KOPT-K1 (cell line): ENCODE results near the gene SRRM4.
"Not testable (repeated sequence)": the region's sequence is repeated elsewhere in the genome, so short reads cannot be mapped to it uniquely, and the experiment has no call there.

Experiments used
- H3K27ac ChIP-seq: fragments of 200-600 bp; sonication (generic); 2 replicates; pipeline ENCODE4 v1.5.1; 2016; ENCODE audit warnings: antibody characterized with exemption, mild to moderate bottlenecking, low read depth, low read length; ENCODE audit not compliant: poor library complexity, severe bottlenecking
- H3K36me3 ChIP-seq: fragments of 200-600 bp; sonication (generic); 2 replicates; pipeline ENCODE4 v1.5.1; 2017; ENCODE audit warnings: antibody characterized with exemption, mild to moderate bottlenecking, low read length, moderate library complexity; ENCODE audit not compliant: insufficient read depth
- H3K9me3 ChIP-seq: fragments of 200-600 bp; sonication (generic); 2 replicates; pipeline ENCODE4 v1.5.1; 2017; ENCODE audit warnings: antibody characterized with exemption, low read length, mild to moderate bottlenecking; ENCODE audit not compliant: insufficient read depth, poor library complexity, severe bottlenecking

The SRRM4 gene

DNA sequence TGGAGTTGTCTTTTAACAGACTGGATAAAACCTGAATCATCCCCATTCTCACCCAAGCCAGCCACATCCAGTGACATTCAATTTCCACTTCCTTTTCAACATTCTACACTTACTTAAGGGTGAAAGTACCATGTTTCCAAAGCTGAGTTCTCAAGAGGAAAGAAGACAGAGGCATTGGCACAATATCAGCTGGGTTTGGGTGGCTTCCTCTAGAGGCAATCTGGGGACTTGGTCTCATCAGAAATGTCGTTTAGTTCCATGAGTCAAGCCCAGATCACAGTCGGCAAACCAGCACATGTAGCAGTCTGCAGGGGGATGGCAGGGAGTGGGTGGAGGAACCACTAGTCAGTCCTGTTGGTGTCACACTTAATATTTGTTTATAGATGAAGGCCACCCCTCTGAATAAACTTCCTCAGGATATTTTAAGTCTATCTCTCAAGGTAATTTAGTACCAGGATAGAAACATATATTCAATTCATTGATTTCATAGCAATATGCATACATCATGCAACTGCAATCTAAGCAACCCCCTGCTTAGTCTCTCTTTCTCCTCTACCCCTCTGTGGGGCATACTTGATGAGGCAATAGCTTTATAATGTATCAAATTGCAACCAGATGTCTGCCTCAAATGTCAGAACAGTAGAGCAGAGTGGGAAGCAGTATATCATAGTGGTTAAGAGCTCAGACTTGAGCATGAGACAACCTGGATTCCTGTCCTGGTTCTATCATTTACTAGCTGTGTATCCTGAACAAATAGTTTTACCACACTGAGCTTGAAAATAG, 3.0 kb downstream of the SRRM4 start:
- no peaks in the 10 kb centered on the region for H3K36me3 ChIP-seq
- H3K27ac ChIP-seq: no peak overlapping the region
- no peaks in the 10 kb centered on the region for H3K9me3 ChIP-seq

DNA sequence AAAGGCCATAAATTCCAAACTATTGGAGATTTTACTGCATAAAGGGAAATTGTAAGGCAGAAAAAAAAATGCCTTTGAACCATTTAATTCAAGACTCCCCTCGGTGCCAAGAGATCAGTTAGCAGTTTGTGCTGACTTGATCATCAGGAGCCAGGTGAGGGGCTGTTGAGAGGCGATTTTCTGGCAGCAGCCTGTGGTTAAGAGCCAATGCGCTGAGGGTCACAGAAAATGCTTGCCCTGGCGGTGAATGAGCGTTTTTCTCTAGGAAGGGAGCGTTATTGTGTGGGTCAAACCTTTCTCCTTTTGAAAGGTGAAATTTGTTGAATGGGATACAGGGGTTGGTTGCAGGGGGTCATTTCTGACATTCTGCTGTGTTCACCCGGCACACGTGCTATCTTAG, 4.7 kb downstream of the SRRM4 start:
- Histone ChIP-seq H3K27ac (no peak overlapping the region), H3K9me3 (no peaks in the 10 kb centered on the region), H3K36me3 (no peaks in the 10 kb centered on the region)

DNA sequence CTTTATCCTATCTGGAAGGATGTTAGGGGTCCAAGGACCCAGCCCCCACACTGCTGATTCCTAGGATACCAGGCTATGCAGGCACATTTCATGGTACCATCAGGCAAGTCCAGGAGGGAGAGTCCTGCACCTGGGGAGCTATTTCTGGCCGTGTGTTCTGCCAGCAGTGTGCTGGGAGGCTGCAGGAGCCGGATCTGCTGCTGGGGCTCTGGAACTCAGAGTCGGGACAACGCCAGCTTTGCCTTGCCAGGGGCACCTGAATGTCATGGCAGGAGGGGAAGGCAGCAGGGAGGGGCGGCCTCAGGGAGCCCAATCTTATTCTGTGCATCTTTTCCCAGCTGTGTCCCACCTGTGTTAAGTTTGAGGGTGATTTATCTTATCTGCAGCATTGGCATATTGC, 17.8 kb downstream of the SRRM4 start:
- Histone ChIP-seq H3K27ac (no peak overlapping the region), H3K9me3 (no peaks in the 10 kb centered on the region), H3K36me3 (no peaks in the 10 kb centered on the region)

DNA sequence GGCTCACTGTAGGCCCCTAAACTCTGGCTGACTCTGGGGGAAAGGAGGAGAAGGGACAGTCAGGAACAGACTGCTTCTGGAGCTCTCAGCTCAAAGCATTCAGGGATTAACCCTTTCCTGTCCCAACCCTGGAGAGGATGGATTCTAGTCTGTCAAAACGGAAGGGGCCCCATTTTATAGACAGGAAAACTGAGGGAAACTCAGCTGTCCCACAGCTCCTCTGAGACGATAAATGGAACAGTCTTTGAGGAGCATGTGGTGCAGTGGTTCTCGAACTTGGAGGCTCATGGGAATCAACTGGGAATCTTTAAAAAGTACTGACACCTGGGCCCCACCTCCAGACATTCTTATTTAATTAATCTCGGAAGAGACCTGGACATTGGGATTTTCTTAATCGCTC, 23.7 kb downstream of the SRRM4 start:
- H3K9me3 ChIP-seq: no peaks in the 10 kb centered on the region
- H3K36me3 ChIP-seq: no peaks in the 10 kb centered on the region
- no peak overlapping the region for H3K27ac ChIP-seq

DNA sequence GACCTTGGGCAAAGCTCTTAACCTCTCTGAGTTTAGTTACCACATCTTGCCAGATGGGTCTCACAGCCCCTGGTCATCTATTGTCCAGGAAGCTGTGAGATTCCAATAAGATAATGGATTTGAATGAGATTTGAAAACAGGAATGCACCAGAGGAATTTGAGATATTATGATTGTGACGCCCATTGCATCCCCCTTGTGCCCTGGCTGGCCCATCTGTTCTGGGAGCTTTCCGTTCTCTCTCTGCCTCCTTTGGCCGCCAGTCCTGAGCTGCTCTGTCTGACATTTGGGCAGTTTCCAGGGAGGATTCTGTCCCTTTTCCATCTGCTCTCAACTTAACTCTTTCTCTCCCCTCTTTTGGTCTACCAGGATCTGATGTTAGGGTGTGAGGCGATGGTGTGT, 24.6 kb downstream of the SRRM4 start:
- Histone ChIP-seq H3K9me3 (no peaks in the 10 kb centered on the region), H3K36me3 (no peaks in the 10 kb centered on the region), H3K27ac (no peak overlapping the region)

DNA sequence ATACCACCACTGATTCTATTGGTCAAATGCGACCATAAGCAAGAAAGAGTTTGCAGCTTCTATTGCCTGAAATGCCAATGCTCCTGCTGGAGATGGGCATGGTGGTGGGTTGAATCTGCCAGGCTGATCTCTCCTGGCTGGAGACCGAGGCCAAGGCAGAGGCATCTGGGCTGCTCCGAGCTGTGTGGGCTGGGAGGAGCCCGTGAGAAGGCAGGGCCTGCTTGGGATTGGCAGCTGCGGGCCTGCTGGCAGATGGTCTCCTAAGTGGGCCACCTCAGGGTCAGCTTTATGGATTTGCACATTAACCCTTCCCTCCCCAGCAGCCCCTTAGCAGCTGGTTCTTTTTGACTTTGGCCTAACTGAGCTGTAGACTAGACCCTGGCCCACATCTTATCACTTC, 25.4 kb downstream of the SRRM4 start:
- Histone ChIP-seq H3K36me3 (no peaks in the 10 kb centered on the region), H3K27ac (no peak overlapping the region), H3K9me3 (no peaks in the 10 kb centered on the region)

DNA sequence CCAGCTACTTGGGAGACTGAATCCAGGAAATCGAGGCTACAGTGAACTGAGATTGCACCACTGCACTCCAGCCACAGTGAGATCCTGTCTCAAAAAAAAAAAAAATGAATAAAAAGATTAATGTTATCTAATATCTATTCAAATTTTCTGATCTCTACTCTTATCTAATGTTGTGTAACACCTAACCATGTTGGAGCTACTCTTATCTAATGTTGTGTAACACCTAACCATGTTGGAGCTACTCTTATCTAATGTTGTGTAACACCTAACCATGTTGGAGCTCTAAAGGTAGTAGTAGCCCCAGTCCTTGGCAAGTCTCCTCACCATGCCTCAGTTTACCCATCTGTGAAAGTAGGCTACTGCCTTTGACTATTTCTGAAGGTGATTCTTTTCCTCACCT, 26.9 kb downstream of the SRRM4 start:
- H3K9me3 ChIP-seq, H3K27ac ChIP-seq: not testable (repeated sequence)

DNA sequence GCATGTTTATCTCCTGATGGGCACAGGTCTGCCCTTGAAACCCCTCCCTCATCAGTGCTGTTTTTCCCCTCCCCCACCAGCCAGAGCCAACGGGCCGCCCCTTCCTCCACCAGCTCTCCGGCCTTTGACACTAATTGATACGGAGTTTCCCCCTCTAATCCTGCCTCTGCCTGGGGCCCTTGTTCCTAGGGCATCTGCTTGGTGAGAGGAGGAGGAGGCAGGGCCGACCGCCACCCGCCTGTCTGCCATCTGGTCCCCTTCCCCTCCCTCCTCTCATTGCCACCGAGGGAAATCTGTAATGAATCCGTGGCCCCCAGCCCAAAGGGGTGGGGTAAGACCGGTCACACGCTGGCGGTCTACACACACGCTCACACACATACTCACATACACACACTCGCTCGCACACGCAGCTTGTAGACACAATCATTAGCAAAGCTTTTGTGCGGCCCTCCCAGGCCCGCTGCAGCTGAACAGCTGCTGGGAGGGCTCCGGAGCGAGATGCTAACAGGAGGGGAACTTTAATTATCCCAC, 27.4 kb downstream of the SRRM4 start:
- Histone ChIP-seq H3K27ac (no peak overlapping the region), H3K36me3 (no peaks in the 10 kb centered on the region), H3K9me3 (no peaks in the 10 kb centered on the region)

More for the DNA sequence above, 26.9 kb downstream of the SRRM4 start:
- H3K36me3 ChIP-seq: not testable (repeated sequence)

DNA sequence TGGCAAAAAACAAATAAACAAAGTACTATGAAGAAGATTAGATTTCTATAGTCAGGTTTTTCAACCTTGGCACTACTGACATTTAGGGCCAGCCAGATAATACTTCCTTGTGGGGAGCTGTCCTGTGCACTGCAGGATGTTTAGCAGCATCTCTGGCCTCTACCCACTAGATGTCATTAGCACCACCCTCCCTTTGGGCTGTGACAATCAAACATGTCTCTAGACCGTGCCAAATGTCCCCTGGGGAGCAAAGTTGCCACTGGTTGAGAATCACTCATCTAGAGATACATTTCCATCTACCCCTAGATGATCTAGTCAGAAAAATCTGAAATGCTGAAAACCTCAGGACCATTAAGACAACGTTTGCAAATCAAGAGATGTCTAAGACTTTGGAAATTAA, 29.9 kb downstream of the SRRM4 start:
- H3K27ac ChIP-seq: no peak overlapping the region
- H3K36me3 ChIP-seq: no peaks in the 10 kb centered on the region
- no peaks in the 10 kb centered on the region for H3K9me3 ChIP-seq

DNA sequence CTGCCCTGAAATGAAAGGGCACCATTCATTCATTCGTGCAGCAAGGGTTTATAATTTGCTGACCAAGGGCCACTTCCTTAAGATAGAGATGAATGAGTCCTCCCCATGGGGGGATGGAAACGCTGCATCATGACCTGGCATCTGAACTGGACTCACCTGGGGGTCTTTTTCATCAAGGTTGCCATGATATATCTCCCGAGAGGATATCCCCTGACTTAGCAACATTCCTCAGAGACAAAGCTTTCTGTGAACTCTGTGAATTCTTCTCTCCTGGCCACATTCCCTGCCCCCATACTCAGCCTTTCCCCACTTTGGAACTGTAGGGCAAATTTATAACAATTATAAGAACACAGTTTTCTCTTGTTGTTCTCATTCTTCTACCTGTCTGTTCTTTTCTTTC, 30.8 kb downstream of the SRRM4 start:
- H3K9me3 ChIP-seq: no peaks in the 10 kb centered on the region
- H3K27ac ChIP-seq: no peak overlapping the region
- no peaks in the 10 kb centered on the region for H3K36me3 ChIP-seq

DNA sequence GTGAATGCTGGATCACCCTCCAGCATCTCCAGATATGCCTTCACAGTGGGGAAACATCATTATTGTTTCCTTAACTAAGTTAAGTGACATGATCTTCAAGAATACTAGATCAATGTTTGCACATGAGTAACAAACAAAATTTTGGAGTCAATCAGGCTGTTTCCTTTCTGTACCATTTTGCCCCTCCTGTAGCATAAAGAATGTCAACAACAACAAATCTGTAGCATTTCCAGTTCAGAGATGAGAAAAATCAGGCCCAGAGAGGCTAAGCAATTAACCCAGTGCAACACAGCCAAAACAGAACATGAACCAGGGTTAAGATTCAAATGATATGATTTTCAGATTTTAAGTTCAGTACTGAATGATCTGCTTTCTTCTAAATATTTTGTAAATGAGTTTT, 31.7 kb downstream of the SRRM4 start:
- no peaks in the 10 kb centered on the region for H3K36me3 ChIP-seq
- no peak overlapping the region for H3K27ac ChIP-seq

DNA sequence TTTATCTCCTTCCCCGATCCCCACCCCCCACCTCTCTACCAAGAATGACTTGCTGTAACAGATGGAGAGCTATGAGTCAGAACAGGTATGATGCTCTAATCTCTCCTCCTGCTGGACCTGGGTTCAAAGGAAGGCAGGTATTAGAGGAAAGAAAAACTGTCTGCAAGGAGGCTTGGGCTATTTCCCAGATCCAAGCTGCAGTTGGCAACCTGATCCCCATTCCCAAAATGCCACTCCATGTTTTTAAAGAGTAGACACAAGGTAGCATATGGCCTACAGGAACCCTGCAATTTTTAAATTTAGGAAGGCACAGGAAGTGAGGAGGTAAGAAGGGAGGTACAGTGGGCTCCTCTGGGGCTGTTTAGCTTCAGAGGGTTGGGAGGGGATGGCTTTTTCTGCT, 33.0 kb downstream of the SRRM4 start:
- H3K36me3 ChIP-seq: no peaks in the 10 kb centered on the region
- H3K27ac ChIP-seq: no peak overlapping the region
- H3K9me3 ChIP-seq: no peaks in the 10 kb centered on the region

More for the DNA sequence above, 31.7 kb downstream of the SRRM4 start:
- no peaks in the 10 kb centered on the region for H3K9me3 ChIP-seq

DNA sequence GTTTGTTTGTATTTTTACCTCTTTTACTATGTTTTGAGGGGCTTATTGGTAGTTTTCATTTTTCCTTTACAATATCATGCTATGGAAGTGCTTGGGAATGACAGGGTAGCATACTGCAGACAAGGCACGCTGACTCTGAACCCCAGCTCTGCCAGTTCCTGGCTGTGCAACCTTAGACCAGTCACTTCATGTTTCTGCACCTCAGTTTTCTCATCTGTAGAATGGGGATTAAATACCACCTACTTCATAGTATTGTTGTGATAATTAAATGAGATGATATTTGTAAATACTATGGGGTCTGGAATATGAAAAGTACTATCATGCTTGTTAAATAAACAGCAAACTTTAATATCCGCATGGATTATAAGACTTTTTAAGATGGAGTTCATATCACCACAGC, 35.4 kb downstream of the SRRM4 start:
- Histone ChIP-seq H3K27ac (no peak overlapping the region), H3K9me3 (no peaks in the 10 kb centered on the region), H3K36me3 (no peaks in the 10 kb centered on the region)

DNA sequence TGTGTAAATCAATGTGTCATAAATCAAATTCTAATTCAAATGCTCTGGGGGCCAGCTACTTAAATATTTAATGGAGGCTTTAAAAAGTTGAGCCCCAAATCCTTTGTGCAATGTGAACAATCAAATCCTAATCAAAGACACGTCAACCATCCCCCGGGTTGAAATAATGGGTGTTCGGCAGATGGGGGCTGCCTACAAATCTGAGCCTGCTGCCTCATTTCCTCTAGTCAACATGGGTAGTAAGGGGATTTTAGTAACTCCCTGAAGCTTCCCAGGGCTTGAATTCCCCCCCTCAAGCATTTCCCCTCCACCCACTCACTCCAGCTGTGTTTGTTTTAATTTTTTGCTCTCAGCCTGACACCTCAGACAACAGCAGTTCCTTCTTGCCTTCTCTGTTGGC, 37.8 kb downstream of the SRRM4 start:
- Histone ChIP-seq H3K36me3 (no peaks in the 10 kb centered on the region), H3K27ac (no peak overlapping the region), H3K9me3 (no peaks in the 10 kb centered on the region)

DNA sequence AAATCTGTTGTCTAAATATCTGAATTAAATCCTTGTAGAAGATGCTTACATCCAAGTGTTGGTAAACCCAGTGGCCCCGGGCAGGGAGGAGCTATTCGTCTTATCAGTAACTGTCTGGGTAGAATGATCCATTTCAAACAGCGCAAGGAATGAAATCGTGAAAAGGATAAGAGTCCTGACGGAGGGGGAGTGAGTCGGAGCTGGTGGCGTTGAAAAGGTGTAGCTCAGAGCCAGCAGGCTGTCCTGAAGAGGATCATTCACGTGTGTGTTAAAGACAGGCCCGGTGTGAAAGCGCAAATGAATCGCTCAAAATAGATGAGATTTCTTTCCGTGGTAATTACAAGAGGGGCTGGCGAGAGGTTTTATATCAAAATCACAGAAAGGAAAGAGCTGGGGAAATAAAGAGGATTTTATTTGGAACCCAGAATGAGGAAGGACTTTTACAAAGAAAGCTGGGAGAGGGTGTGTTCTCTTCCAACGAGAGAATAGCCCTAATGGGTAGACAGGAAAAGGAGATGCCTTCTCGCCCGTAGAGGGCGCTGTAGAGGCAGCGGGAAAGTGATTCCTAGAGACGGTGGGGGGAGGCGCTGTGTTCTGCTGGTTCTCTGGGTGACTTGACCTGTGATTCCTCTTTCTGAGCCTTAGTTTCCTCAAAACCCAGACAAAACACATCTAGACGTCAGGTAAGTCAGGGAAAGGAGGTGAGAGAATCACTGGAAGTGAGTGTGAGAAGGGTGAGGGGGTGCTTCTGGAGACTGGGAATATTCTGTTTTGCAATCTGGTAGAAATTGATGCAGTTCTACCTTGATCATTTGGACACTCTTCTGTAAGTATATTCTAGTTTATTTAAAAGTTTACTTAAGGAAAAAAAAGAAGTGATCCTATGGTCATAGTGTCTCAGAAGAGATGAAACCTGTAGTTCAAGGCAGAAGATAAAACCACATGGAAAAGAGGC, 39.3 kb downstream of the SRRM4 start:
- Histone ChIP-seq H3K9me3 (no peaks in the 10 kb centered on the region), H3K36me3 (no peaks in the 10 kb centered on the region), H3K27ac (no peak overlapping the region)
